ENCODE measurements around the gene MOB3B. TPM values are rescaled to one million over a fixed set of nuclear protein-coding genes. Genes with fewer than 3 reads are reported as not detected.

The MOB3B gene
- total and polyA plus RNA-seq, 2 of the 13 experiments (the other 11 are each of a cell fraction or from before 2014, with no cell fraction given) = 0.03 to 0.09 TPM

DNA sequence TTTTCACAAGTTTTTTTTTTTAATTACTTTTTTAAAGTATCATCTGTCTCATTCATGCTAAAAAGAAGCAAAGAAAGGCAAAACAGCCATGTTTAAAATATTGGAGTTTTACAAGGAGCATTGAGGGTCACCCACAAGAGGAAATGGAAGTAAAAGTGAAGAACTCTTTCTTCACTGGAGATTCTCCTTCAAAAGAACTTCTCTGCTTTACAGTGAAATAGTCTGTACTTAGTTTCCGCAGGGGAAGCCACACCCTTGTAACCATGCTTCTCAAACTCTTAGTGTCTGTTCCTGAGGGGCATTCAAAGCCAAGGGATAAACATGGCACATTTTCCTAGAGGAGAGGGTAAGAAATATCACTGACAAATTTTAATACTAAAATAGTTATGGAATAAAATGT is 35.1 kb upstream of the MOB3B start:
- Histone ChIP-seq H4K20me1 (ENCODE audit: insufficient read depth, low read length) (no peaks in the 10 kb centered on the region), H3K36me3 (replicated peaks in 1 of 2; ENCODE audit: control insufficient read depth in 1 of 2, insufficient read depth in 2 of 2, low read length in 2 of 2) (peaks cover 0 to 6% of the 10 kb centered on the region in 2 experiments; a peak in 1 of 5 replicates), H2AFZ (ENCODE audit: low read length) (no peak overlapping the region), H3K27me3 (ENCODE audit: control insufficient read depth in 1 of 2, insufficient read depth in 2 of 2, low read length in 2 of 2) (no peaks in the 10 kb centered on the region), H3K79me2 (ENCODE audit: insufficient read depth, low read length) (no peaks in the 10 kb centered on the region), H3K27ac (ENCODE audit: extremely low read length, insufficient read depth, low read length) (no peak overlapping the region), H3K4me3 (replicated peaks in 1 of 3; ENCODE audit: insufficient read depth in 1 of 3, low read depth in 2 of 3, low read length in 3 of 3) (no peak overlapping the region), H3K4me1 (ENCODE audit: insufficient read depth, low read length) (peaks cover 43% of the 10 kb centered on the region), H3K4me2 (ENCODE audit: low read depth, low read length) (no peak overlapping the region), H3K9ac (ENCODE audit: insufficient read depth, low read depth, low read length) (no peak overlapping the region), H3K9me3 (ENCODE audit: low read length) (no peaks in the 10 kb centered on the region)
- TF ChIP-seq CENPT (CRISPR knock-in tag; IDR thresholded peaks at IDR 0.05; ENCODE audit: low read depth) (no peak), KDM1A (CRISPR knock-in tag; IDR thresholded peaks at IDR 0.05) (no peak)
- ChIA-PET POLR2A (no interaction called here), CTCF (ENCODE audit: low intra/inter-chr PET ratio, low total read pairs) (no interaction called here)
- no peak for ATAC-seq
- in situ Hi-C loops (cut with HindIII; ENCODE audit: extremely low pct_ligation_motif_present, low pct_unique_long_range_greater_than_20kb) (no loop called here), intact Hi-C loops (cut with micrococcal nuclease; ENCODE audit: unreplicated experiment) (no loop called here)
- no peak for FAIRE-seq
- 96% methylated on average over 1 of the region's 1 CpG for WGBS (ENCODE audit: low lambda C conversion rate)
- BruUV-seq (replicated peaks) = no TSS peak
- no peak for DNase-seq (ENCODE audit: low spot score)

DNA sequence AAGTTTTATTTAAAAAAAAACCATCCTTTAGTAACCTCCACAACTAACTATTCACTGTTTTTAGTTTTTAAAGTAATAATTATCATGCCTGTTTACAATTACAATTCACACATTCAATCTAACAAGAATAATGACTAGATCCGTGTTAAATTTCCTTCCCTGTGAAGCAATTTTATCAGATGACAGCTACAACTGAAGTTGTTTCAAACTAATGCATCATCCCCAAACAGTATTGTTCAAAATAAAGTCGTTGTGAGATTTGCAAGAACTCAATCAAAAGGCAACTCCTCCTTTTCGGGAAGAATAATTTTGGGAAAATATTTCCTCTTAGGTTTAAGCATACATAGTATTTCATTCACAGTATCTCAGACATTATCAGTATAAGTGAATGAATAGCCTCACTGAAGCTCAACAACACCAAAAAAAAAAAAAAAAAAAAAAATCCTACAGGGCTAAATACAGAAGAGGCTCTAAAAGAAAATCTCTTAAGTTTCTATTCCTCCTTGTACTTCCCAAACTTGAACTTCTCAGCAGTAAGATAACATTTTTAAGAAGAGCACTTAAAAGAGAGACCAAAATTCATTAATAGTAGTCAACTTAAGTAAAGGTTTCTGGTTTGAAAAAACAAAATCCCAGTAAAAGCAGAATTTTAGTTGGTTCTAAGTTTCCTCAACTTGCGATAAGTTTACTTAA is 34.3 kb upstream of the MOB3B start:
- Histone ChIP-seq H3K4me1 (ENCODE audit: insufficient read depth, low read length) (peaks cover 36% of the 10 kb centered on the region), H3K4me2 (ENCODE audit: low read depth, low read length) (no peak overlapping the region), H3K4me3 (replicated peaks in 1 of 3; ENCODE audit: insufficient read depth in 1 of 3, low read depth in 2 of 3, low read length in 3 of 3) (no peak overlapping the region), H4K20me1 (ENCODE audit: insufficient read depth, low read length) (no peaks in the 10 kb centered on the region), H3K9ac (ENCODE audit: insufficient read depth, low read depth, low read length) (no peak overlapping the region), H3K9me3 (ENCODE audit: low read length) (no peaks in the 10 kb centered on the region), H3K79me2 (ENCODE audit: insufficient read depth, low read length) (no peaks in the 10 kb centered on the region), H2AFZ (ENCODE audit: low read length) (no peak overlapping the region), H3K36me3 (replicated peaks in 1 of 2; ENCODE audit: control insufficient read depth in 1 of 2, insufficient read depth in 2 of 2, low read length in 2 of 2) (peaks cover 0 to 6% of the 10 kb centered on the region in 2 experiments; a peak in 1 of 5 replicates), H3K27me3 (ENCODE audit: control insufficient read depth in 1 of 2, insufficient read depth in 2 of 2, low read length in 2 of 2) (no peaks in the 10 kb centered on the region), H3K27ac (ENCODE audit: extremely low read length, insufficient read depth, low read length) (no peak overlapping the region)
- WGBS (ENCODE audit: low lambda C conversion rate) = 94% methylated on average over 4 of the region's 4 CpGs
- ChIA-PET POLR2A (no interaction called here), CTCF (ENCODE audit: low intra/inter-chr PET ratio, low total read pairs) (no interaction called here)
- no peak for DNase-seq (ENCODE audit: low spot score)
- BruUV-seq (replicated peaks) = no TSS peak
- FAIRE-seq = no peak
- in situ Hi-C loops (cut with HindIII; ENCODE audit: extremely low pct_ligation_motif_present, low pct_unique_long_range_greater_than_20kb) = no loop called here
- no peak for ATAC-seq
- intact Hi-C loops (cut with micrococcal nuclease; ENCODE audit: unreplicated experiment) = no loop called here
- TF ChIP-seq, protein P1, sequence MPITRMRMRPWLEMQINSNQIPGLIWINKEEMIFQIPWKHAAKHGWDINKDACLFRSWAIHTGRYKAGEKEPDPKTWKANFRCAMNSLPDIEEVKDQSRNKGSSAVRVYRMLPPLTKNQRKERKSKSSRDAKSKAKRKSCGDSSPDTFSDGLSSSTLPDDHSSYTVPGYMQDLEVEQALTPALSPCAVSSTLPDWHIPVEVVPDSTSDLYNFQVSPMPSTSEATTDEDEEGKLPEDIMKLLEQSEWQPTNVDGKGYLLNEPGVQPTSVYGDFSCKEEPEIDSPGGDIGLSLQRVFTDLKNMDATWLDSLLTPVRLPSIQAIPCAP (CRISPR knock-in tag; IDR thresholded peaks at IDR 0.05; ENCODE audit: low read depth) = no peak
- TF ChIP-seq ZKSCAN1 (IDR thresholded peaks at IDR 0.05; ENCODE audit: low read length) = no peak
- no peak for TF ChIP-seq ATAD3A (CRISPR knock-in tag; IDR thresholded peaks at IDR 0.05)
- TF ChIP-seq, protein P2, sequence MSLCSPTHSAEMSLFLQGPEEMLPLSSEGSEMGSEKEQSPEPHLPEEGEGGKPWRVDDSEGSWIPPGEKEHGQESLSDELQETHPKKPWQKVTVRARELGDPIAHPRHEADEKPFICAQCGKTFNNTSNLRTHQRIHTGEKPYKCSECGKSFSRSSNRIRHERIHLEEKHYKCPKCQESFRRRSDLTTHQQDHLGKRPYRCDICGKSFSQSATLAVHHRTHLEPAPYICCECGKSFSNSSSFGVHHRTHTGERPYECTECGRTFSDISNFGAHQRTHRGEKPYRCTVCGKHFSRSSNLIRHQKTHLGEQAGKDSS (CRISPR knock-in tag; IDR thresholded peaks at IDR 0.05; ENCODE audit: borderline replicate concordance, low read depth) = no peak
- TF ChIP-seq ZNF792 (CRISPR knock-in tag; IDR thresholded peaks at IDR 0.05) = no peak
- no peak for TF ChIP-seq GMEB2 (CRISPR knock-in tag; IDR thresholded peaks at IDR 0.05; ENCODE audit: low read depth)
- TF ChIP-seq, protein P3, sequence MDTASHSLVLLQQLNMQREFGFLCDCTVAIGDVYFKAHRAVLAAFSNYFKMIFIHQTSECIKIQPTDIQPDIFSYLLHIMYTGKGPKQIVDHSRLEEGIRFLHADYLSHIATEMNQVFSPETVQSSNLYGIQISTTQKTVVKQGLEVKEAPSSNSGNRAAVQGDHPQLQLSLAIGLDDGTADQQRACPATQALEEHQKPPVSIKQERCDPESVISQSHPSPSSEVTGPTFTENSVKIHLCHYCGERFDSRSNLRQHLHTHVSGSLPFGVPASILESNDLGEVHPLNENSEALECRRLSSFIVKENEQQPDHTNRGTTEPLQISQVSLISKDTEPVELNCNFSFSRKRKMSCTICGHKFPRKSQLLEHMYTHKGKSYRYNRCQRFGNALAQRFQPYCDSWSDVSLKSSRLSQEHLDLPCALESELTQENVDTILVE (CRISPR knock-in tag; IDR thresholded peaks at IDR 0.05) = no peak
- TF ChIP-seq KLF11 (CRISPR knock-in tag; IDR thresholded peaks at IDR 0.05) = no peak
- TF ChIP-seq, protein P4, sequence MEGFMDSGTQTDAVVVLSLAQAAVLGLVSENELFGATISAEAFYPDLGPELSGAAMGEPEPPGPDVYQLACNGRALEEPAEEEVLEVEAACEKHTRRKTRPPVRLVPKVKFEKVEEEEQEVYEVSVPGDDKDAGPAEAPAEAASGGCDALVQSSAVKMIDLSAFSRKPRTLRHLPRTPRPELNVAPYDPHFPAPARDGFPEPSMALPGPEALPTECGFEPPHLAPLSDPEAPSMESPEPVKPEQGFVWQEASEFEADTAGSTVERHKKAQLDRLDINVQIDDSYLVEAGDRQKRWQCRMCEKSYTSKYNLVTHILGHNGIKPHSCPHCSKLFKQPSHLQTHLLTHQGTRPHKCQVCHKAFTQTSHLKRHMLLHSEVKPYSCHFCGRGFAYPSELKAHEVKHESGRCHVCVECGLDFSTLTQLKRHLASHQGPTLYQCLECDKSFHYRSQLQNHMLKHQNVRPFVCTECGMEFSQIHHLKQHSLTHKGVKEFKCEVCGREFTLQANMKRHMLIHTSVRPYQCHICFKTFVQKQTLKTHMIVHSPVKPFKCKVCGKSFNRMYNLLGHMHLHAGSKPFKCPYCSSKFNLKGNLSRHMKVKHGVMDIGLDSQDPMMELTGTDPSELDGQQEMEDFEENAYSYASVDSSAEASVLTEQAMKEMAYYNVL (CRISPR knock-in tag; IDR thresholded peaks at IDR 0.05; ENCODE audit: borderline replicate concordance) = no peak
- no peak for TF ChIP-seq ZNF547 (CRISPR knock-in tag; IDR thresholded peaks at IDR 0.05)
- no peak for TF ChIP-seq SUZ12 (IDR thresholded peaks at IDR 0.05; ENCODE audit: low read depth, low read length)

Measured in HepG2 (cell line).